Stimulated activated CD4-positive, alpha-beta T cell treated with anti-CD3 and anti-CD28 coated beads, Interleukin-1b, Interleukin-23, amount 100 ng/mL, for 48 hours (primary cell): Measurements from ENCODE around the gene TGFBR1.

Source experiments
- DNase-seq: peaks from one replicate; pipeline ENCODE4 v3.0.0-alpha.2; 2020

The TGFBR1 gene

DNA sequence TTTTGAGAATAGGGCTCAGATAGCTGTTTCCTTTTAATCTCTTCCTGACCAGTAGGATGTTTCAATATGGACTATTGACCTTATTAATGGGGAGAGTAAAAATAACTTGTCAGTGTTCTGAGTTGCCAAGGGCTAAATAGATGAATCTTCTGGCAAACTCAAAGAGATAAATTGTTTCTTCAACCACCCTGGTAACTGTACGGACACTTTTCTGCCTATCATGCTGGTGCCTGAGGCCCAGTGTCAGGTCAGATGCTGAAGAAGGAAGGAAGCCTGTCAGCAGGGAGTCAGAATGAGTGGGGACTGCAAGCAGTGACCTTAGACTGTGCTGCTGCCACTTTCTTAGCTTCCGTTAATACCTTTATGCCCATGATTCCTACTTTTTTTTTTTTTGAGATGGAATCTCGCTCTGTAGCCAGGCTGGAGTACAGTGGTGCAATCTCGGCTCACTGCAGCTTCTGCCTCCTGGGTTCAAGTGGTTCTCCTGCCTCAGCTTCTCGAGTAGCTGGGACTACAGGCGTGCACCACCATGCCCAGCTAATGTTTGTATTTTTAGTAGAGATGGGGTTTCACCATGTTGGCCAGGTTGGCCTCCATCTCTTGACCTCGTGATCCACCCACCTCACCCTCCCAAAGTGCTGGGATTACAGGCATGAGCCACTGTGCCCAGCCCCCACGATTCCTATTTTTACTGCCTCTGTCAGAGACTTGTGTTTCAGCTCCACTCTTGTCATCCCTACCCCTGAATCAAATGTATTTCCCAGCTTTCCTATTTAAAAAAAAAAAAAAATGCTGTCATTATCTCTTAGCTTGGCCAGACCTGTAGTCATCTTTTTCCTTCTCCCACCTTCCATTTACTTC, 33.7 kb downstream of the TGFBR1 start:
- no peak for DNase-seq

GRCh38 chr9:99139868-99140267, 35.0 kb downstream of the TGFBR1 start:
- no peak for DNase-seq

DNA sequence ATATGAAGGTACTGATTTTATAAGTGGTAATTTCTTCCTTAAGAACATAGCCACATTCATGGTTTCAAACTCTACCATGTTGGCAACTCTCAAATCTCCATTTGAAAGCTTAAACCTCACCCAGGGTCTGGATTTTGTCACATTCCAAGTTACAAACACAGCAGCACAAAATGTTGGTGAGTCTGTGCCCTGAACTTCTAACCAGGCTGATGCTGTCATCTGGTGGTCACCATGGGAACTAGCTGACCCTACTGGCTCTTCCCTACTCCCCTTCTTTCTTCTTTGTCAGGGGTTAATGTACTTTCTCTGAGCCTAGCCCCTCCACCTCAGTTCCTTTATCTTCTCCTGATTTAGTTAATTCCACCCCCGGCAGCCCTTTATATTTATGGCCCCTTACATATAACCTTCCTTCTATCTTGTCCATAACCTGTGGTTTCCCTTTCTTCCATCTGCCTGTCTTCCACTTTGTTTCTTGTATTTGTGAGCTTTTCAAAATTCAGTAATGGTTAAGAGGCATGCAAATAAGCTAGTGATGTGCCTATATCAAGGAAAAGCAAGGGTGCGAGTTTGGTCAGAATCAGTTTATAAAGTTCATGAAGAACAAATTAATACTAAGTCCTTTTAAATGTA, 35.9 kb downstream of the TGFBR1 start:
- DNase-seq = no peak

- no peak for DNase-seq
These were observed 36.9 kb downstream of the TGFBR1 start for GRCh38 chr9:99141849-99142248.

DNA sequence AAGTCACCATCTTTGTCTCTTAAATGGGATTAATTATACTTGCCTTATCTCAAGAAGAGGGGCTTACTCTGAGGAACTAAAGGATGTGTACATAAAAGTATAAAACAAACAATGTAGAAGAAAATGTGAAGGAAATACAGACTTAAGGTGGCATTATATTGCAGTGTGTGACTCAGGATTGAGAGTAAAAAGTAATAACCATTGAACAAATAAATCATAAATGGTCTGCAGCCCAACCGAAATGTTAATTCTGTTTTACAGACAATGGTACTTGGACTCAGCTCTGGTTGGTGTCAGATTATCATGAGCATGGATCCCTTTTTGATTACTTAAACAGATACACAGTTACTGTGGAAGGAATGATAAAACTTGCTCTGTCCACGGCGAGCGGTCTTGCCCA, 37.4 kb downstream of the TGFBR1 start:
- no peak for DNase-seq

DNA sequence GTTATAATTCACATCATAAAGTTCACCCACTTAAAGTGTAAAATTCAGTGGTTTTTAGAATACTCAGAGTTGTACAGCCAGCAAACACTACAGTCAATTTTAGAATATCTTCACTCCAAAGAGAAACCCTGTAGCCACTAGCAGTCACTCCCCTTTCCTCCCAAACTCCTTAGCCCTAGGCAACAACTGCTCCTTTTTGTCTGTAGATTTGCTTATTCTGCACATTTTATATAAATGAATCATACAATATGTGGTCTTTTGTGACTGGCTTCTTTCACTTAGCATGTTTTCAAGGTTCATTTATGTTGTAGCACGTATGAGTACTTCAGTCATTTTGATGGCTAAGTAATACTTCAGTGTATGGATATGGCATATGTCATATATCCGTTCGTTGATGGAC, 38.7 kb downstream of the TGFBR1 start:
- no peak for DNase-seq

- DNase-seq = no peak
These were observed 40.1 kb downstream of the TGFBR1 start for GRCh38 chr9:99144966-99145365.

DNA sequence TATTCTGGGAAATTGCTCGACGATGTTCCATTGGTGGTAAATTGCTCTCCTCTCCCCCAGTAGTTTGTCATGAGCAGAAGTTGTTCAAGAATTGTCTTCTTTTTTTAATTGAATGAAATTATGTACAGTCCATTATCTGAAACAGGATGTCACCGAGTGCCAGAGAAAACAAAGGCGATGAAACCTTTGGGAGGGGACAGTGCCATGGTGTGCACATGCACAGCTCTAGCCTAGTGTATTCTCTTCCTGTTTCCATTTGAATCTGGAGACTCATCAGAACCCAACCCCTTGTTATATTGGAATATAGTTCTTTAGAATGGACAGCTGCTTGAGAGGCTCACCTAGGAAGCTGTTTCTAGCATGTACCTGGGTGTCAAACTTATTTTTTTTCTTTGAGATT, 41.7 kb downstream of the TGFBR1 start:
- no peak for DNase-seq

- DNase-seq = no peak
These were observed 42.3 kb downstream of the TGFBR1 start for GRCh38 chr9:99147177-99147576.

GRCh38 chr9:99150451-99151171, 45.7 kb downstream of the TGFBR1 start:
- no peak for DNase-seq

DNA sequence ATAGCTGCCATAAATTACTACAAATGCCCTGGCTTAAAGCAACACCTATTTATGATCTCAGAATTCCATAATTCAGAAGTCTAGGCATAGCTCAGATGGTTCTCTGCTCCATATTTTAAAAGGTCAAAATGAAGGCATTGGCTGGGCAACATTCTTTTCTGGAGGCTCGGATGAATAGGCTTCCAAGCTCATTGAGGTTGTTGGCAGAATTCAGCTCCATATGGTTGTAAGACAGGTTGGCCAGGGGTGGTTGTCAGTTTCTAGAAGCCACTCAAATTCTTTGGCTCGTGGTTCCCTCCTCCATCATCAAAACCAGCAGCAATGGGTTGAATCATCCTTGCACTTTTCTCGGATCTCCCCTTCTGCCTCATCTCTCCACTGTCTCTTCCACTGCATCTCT, 49.4 kb downstream of the TGFBR1 start:
- no peak for DNase-seq

DNA sequence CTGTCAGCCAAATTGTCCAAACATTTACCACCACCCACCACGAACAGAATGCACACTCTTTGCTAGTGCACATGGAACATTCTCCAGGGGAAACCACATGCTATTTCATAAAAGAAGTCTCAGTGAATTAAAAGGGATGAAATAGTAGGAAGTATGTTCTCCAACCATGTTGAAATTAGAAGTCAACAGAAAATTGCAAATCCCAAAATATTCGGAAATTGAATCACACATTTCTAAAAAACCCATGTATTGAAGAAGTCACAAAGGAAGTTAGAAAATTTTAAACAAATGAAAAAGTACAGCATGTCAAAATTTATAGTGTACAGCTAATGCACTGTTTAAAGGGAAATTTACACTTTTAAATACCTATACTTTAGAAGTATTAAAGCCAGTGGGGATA, 50.8 kb downstream of the TGFBR1 start:
- DNase-seq = no peak

DNA sequence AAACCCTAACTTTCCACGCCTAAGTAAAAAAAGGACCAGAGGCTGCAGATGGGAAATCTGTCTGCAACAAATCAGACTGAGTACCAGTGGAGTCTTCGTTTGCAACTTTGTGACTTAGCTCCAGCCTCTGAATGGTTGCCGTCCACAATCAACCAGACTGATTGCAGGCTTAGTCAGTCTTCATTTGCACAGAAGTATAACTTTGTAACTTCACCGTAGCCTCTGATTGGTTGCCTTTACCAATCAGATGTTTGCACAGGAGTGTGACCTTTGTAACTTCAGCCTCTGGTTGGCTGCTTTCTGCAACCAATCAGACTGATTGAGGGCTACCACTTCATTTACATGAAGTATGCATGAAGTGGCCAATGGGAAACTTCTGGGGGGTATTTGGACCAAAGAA, 53.7 kb downstream of the TGFBR1 start:
- no peak for DNase-seq

- DNase-seq = no peak
These were observed 55.3 kb downstream of the TGFBR1 start for GRCh38 chr9:99160173-99160572.

- DNase-seq = no peak
These were observed 57.9 kb downstream of the TGFBR1 start for GRCh38 chr9:99162759-99163364.

DNA sequence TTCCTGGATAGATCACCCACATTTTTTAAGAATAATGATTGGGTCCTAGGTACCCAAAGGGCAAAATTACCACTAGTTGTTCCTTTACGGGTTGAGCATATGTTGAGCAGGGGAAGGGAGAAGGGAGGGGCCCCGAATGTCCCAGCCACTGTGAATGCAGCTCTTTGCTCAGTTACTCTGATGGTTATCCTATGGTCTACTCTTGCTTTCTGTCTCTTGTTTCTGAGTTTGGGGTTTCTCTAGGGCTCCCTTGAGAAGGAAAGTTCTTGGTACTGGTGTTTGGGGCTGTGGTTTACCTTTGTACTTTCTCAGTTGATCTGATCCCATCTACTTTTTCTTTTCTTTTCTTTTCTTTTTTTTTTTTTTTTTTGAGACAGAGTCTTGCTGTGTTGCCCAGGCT, 61.2 kb downstream of the TGFBR1 start:
- DNase-seq = no peak

- no peak for DNase-seq
These were observed 62.2 kb downstream of the TGFBR1 start for GRCh38 chr9:99167119-99167518.

GRCh38 chr9:99167694-99168093, 62.8 kb downstream of the TGFBR1 start:
- no peak for DNase-seq

DNA sequence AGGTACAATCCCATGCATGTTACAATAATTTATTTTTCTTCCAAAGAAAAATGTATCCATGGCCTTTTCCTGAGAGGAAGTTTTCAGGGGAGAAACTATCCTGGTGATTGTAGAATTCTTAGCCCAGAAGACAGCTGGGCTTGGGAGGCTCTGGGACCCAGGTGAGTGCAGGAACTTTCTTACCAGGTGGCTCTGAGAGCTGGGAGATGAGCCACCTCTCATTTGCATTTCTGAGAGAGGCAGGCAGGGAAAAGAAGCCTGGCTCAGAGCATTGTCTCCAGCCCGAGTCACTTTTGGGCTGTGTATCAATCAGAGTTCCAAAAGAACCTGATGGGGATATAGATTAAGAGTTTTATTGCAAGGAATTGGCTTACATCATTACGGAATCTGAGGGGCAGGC, 64.2 kb downstream of the TGFBR1 start:
- no peak for DNase-seq

DNA sequence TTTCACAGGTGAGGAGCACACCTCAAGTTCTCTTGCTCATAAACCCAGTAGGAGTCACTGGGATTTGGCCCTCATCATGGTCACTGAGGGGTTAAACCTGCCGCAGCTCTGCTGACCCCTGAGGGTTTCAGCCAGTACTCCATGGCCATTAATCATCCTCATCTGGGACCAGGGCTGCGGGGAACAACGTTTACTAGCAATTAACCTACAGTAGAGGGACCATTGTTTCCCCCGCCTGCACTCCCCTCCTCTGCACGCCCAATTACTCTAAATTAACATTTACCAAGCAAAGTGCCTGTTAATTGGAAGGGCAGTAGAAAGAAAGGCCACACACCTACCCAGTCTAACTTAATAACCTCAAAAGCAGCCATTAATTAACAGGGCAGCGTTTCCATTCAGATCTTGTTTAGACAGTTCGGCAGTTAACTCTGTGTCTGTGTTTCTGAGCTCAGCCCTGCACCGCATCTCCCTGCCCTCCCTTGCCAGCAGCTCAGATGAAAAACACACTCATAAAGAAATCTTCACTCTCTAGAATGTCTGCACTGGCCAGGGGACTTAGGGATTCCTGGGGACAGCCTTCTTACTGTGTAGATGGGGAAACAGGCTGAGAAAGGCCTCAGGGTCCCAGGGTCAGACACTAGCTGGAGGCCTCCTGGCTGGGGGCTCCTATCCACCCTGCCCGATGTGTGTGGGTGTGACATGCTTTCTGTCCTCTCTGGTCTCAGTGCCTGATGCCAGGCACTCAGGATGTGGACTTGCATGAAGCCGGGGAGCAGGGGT, 65.3 kb downstream of the TGFBR1 start:
- no peak for DNase-seq

DNA sequence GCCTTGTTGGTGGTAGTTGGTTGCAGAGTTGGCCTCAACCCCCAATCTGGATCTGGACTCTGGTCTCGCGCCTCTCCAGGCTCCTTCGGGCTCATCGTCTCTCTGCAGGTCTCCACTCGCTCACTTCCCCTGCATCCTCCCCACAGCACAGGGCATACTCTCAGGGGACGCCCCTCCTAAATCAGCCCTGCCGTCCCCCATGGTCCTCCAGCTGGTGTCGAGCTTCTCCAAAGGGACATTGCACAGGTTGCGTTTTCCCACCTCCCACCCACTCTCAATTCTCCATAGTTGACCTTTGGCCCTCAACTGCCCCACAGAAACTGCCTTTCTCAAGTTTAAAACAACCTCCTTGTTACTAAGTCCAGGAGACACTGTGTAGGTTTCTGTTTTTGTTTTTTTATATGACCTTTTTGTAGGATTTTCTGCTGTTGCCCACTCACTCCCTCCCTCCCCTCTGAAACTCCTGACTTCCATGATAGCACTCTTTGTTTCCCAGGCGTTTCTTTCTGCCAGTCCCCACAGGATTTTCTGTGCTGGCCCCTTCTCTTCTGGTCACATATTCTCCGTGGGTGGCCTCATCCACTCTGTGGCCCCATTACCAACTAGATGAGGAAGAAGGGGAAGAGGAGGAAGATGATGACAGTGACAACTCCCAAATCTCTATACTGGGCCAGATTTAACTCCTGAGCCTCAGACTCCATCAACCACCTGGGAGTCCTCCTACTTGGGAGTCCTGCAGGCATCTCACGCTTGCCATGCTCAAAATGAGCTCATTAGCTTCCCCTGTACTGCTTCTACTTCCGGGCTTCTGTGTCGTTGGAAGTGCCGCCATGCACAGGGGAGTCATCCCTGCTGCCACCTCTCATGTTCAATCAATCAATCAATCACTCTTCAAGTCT, 66.6 kb downstream of the TGFBR1 start:
- no peak for DNase-seq
